IMR-90 (cell line): ENCODE data around the gene PRMT7. TPM values are rescaled to one million over a fixed set of nuclear protein-coding genes. Genes with fewer than 3 reads are reported as not detected.

ENCODE experiments used
- ATAC-seq: fragments of 200-7000 bp; cut with Tn5 transposase; 2 replicates; pipeline ENCODE4 v1.9.1; 2020; ENCODE audit warnings: low read depth, mild to moderate bottlenecking, moderate library complexity
- BruUV-seq: library from RNA; stranded (reverse); fragments of 400-500 nt; replicated peaks from 2 replicates; lab custom pipeline; 2021; lab: Mats Ljungman, UMichigan
- CTCF ChIA-PET: fragments of 300-600 bp; formaldehyde crosslinking; extraction: SDS; loops from one replicate; lab custom pipeline; 2021; ENCODE audit warnings: antibody characterized with exemption; lab: Yijun Ruan, JAX
- POLR2A ChIA-PET: fragments of 300-600 bp; sonication (Branson Sonifier 250); formaldehyde crosslinking; loops from one replicate; lab custom pipeline; 2022; ENCODE audit warnings: antibody characterized with exemption; ENCODE audit not compliant: unreplicated experiment; lab: Charles Lee
- DNase-seq: peaks from one replicate; pipeline ENCODE4 v3.0.0; 2013
- H2AFZ ChIP-seq: replicated peaks from 2 replicates; pipeline ENCODE3; 2013; ENCODE audit warnings: low read length, mild to moderate bottlenecking; ENCODE audit not compliant: poor library complexity
- H2AK5ac ChIP-seq: 2 replicates; pipeline ENCODE4 v1.6.1; 2013; ENCODE audit warnings: low read depth, low read length, inconsistent platforms
- H2AK9ac ChIP-seq: replicated peaks from 2 replicates; pipeline ENCODE3; 2013; ENCODE audit warnings: mild to moderate bottlenecking, low read depth, low read length, moderate library complexity; ENCODE audit not compliant: poor library complexity
- H2BK120ac ChIP-seq: 2 replicates; pipeline ENCODE4 v1.6.1; 2013; ENCODE audit warnings: low read depth, low read length, inconsistent platforms
- H2BK15ac ChIP-seq: 3 replicates; pipeline ENCODE4 v1.6.1; 2013; ENCODE audit warnings: low read depth, low read length, inconsistent platforms
- H2BK20ac ChIP-seq: 2 replicates; pipeline ENCODE4 v1.6.1; 2013; ENCODE audit warnings: low read depth, mild to moderate bottlenecking, inconsistent platforms, low read length, moderate library complexity
- H2BK5ac ChIP-seq: 2 replicates; pipeline ENCODE4 v1.6.1; 2013; ENCODE audit warnings: mild to moderate bottlenecking, low read depth, low read length, inconsistent platforms; ENCODE audit not compliant: poor library complexity, severe bottlenecking
- H3K14ac ChIP-seq: replicated peaks from 2 replicates; pipeline ENCODE4 v1.6.1; 2013; ENCODE audit warnings: low read depth, low read length, inconsistent platforms
- H3K18ac ChIP-seq: 2 replicates; pipeline ENCODE4 v1.6.1; 2013; ENCODE audit warnings: low read depth, low read length, control low read depth
- H3K23ac ChIP-seq: 2 replicates; pipeline ENCODE4 v1.6.1; 2013; ENCODE audit warnings: low read depth, low read length, inconsistent platforms
- H3K27ac ChIP-seq: 2 replicates; pipeline ENCODE4 v1.5.1; 2013; ENCODE audit warnings: mild to moderate bottlenecking, control low read depth, low read length; ENCODE audit not compliant: insufficient read depth
- H3K27me3 ChIP-seq: 2 replicates; pipeline ENCODE4 v1.6.1; 2013; ENCODE audit warnings: low read length; ENCODE audit not compliant: control insufficient read depth, insufficient read depth
- H3K36me3 ChIP-seq: 2 replicates; pipeline ENCODE4 v1.6.1; 2013; ENCODE audit warnings: low read length, mixed read lengths; ENCODE audit not compliant: control insufficient read depth, insufficient read depth
- H3K4ac ChIP-seq: 2 replicates; pipeline ENCODE4 v1.6.1; 2013; ENCODE audit warnings: low read depth, low read length, inconsistent platforms
- H3K4me1 ChIP-seq: 2 replicates; pipeline ENCODE4 v1.6.1; 2013; ENCODE audit warnings: low read length, mixed read lengths; ENCODE audit not compliant: control insufficient read depth, insufficient read depth
- H3K4me2 ChIP-seq: 2 replicates; pipeline ENCODE4 v1.6.1; 2013; ENCODE audit warnings: low read depth, mild to moderate bottlenecking, control low read depth, low read length, moderate library complexity
- H3K4me3 ChIP-seq: 2 replicates; pipeline ENCODE4 v1.5.1; 2013; ENCODE audit warnings: low read depth, mild to moderate bottlenecking, control low read depth, low read length, moderate library complexity; ENCODE audit not compliant: insufficient read depth
- H3K56ac ChIP-seq: 2 replicates; pipeline ENCODE4 v1.6.1; 2013; ENCODE audit warnings: low read length, inconsistent platforms; ENCODE audit not compliant: insufficient read depth; ENCODE audit errors: extremely low read depth
- H3K79me1 ChIP-seq, 2 experiments: 2 replicates each; pipeline ENCODE4 v1.6.1; 2013; ENCODE audit warnings: low read length in 2 of 2, inconsistent platforms in 1 of 2, low read depth in 1 of 2
- H3K9ac ChIP-seq: 2 replicates; pipeline ENCODE4 v1.6.1; 2013; ENCODE audit warnings: low read depth, low read length, control low read depth
- H3K9me1 ChIP-seq: 2 replicates; pipeline ENCODE4 v1.6.1; 2013; ENCODE audit warnings: low read length, inconsistent platforms; ENCODE audit not compliant: insufficient read depth
- H3K9me3 ChIP-seq: 2 replicates; pipeline ENCODE4 v1.6.1; 2013; ENCODE audit warnings: low read length; ENCODE audit not compliant: control insufficient read depth, insufficient read depth
- H4K20me1 ChIP-seq: 2 replicates; pipeline ENCODE4 v1.6.1; 2013; ENCODE audit warnings: low read length, inconsistent platforms; ENCODE audit not compliant: insufficient read depth
- H4K5ac ChIP-seq: 2 replicates; pipeline ENCODE4 v1.6.1; 2013; ENCODE audit warnings: mild to moderate bottlenecking, low read depth, low read length, control low read depth
- H4K8ac ChIP-seq, 2 experiments: 2 replicates each; pipeline ENCODE4 v1.6.1; 2013; ENCODE audit warnings: low read depth in 2 of 2, low read length in 2 of 2, control low read depth in 1 of 2, inconsistent platforms in 1 of 2
- H4K91ac ChIP-seq: 2 replicates; pipeline ENCODE4 v1.6.1; 2013; ENCODE audit warnings: low read depth, low read length, inconsistent platforms; ENCODE audit not compliant: insufficient read depth
- MAFK ChIP-seq: IDR thresholded peaks from 2 replicates; pipeline ENCODE4 v1.6.1; 2012; ENCODE audit warnings: low read depth, low read length, improper control_type of control experiment
- RAD21 ChIP-seq: IDR thresholded peaks from 2 replicates; pipeline ENCODE4 v1.6.1; 2012; ENCODE audit warnings: low read length, improper control_type of control experiment
- WGBS, 2 experiments: methylation state at CpG; one replicate each; pipeline versions ENCODE4 v1.1.5 to v1.1.7; 2013; ENCODE audit warnings: missing lambda C conversion rate in 2 of 2; ENCODE audit not compliant: insufficient read length in 1 of 2; ENCODE audit errors: extremely low coverage in 2 of 2; 5-methylcytosine and 5-hydroxymethylcytosine counted together
- dilution Hi-C: fragments of 300-500 bp; cut with HindIII; formaldehyde crosslinking; loops from one replicate; pipeline ENCODE4 v1.14.3; 2018; ENCODE audit warnings: low sequenced_read_pairs; ENCODE audit not compliant: unreplicated experiment
- in situ Hi-C: fragments of 300-500 bp; cut with MboI; formaldehyde crosslinking; loops from 3 replicates; pipeline ENCODE4 v1.14.3; 2019; ENCODE audit warnings: low sequenced_read_pairs, inconsistent platforms, mixed read lengths
- intact Hi-C: fragments of 100-400 bp; cut with micrococcal nuclease; formaldehyde crosslinking; loops from 2 replicates; pipeline ENCODE4 v1.10.0; 2022
- polyA plus RNA-seq, 3 experiments: library from polyadenylated mRNA; depleted of rRNA; stranded (reverse); fragments of >200 nt; gene quantifications; 2 replicates each; pipeline ENCODE4 v1.2.3, GENCODE V29; 2012; ENCODE audit warnings: low replicate concordance in 1 of 3
- total RNA-seq: library from RNA; depleted of rRNA; stranded (reverse); fragments of >200 nt; gene quantifications from 2 replicates; pipeline ENCODE4 v1.2.3, GENCODE V29; 2012

PRMT7 gene
- total and polyA plus RNA-seq, 2 of the 4 experiments (the other 2 are of a cell fraction): 63.1 to 68.6 TPM

DNA sequence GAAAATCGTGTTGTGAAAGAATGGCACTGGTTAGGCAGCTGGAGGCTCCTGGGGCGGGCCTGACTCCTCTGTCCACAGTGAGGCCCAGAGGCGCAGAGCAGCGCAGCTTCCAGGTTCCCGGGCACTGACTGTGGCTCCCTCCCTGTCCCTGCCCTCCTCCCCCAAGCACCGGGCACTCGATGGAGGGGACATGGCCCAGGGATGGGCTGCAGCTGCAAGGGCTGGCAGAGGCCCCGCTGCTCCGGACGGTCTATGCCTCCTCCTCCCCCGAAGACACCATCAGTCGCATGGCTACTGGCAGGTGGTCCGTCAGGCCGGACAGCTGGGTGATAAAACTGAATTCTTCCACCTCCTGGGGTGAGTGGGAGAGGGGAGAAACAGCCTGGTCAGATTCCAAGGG lies 50.1 kb downstream of the PRMT7 start:
- ATAC-seq: no peak
- Histone ChIP-seq H2BK5ac (no peak overlapping the region), H4K5ac (no peak overlapping the region), H4K8ac (no peak overlapping the region), H2AFZ (no peak overlapping the region), H2AK5ac (no peak overlapping the region), H2AK9ac (no peak overlapping the region), H2BK120ac (no peak overlapping the region), H3K27ac (no peak overlapping the region), H3K14ac (no peak overlapping the region), H3K9ac (no peak overlapping the region), H3K36me3 (peaks cover 21% of the 10 kb centered on the region), H4K20me1 (no peaks in the 10 kb centered on the region), H3K4ac (no peak overlapping the region), H3K9me3 (no peaks in the 10 kb centered on the region), H3K79me1 (no peaks in the 10 kb centered on the region), H3K27me3 (peaks cover under 1% of the 10 kb centered on the region; the same call in 1 of the 2 replicates), H2BK20ac (no peak overlapping the region), H3K23ac (no peak overlapping the region), H3K18ac (no peak overlapping the region), H3K4me1 (no peaks in the 10 kb centered on the region), H3K4me2 (no peak overlapping the region), H3K9me1 (no peaks in the 10 kb centered on the region), H2BK15ac (no peak overlapping the region), H3K4me3 (no peak overlapping the region), H3K56ac (no peak overlapping the region), H4K91ac (no peak overlapping the region)
- in situ Hi-C loops (no loop called here), dilution Hi-C loops (no loop called here), intact Hi-C loops (no loop called here)
- CTCF ChIA-PET: no interaction called here
- no peak for TF ChIP-seq MAFK
- TF ChIP-seq RAD21: no peak
- POLR2A ChIA-PET: no interaction called here
- no TSS peak for BruUV-seq
- WGBS, 2 experiments: 49% methylated on average over 3 of the region's 14 CpGs; no CpG with 5 or more reads in 1 of the 2 experiments
- no peak for DNase-seq
